GM12878 (cell line): ENCODE measurements around the gene PIRT. TPM values are rescaled to one million over a fixed set of nuclear protein-coding genes. Genes with fewer than 3 reads are reported as not detected.

ENCODE experiments used
- ATAC-seq: fragments of 200-7000 bp; cut with Tn5 transposase; 3 replicates; pipeline ENCODE4 v1.9.1; 2020; ENCODE audit warnings: mild to moderate bottlenecking, moderate library complexity
- BruUV-seq: library from RNA; stranded (reverse); fragments of 400-500 nt; replicated peaks from 2 replicates; lab custom pipeline; 2021; lab: Mats Ljungman, UMichigan
- CTCF ChIA-PET: fragments of 300-600 bp; sonication (Branson Sonifier 250); formaldehyde crosslinking; extraction: SDS; loops from one replicate; lab custom pipeline; 2021; ENCODE audit warnings: inconsistent platforms; lab: Yijun Ruan, JAX
- POLR2A ChIA-PET: fragments of 350-600 bp; formaldehyde crosslinking; extraction: SDS; loops from one replicate; lab custom pipeline; 2021; ENCODE audit warnings: inconsistent platforms; lab: Charles Lee
- RAD21 ChIA-PET: fragments of 300-600 bp; sonication (Branson Sonifier 250); formaldehyde crosslinking; loops from one replicate; lab custom pipeline; 2023; ENCODE audit warnings: antibody characterized with exemption; ENCODE audit not compliant: unreplicated experiment; lab: Charles Lee
- SMC1A ChIA-PET: fragments of 300-600 bp; sonication (Branson Sonifier 250); formaldehyde crosslinking; loops from one replicate; lab custom pipeline; 2023; ENCODE audit not compliant: unreplicated experiment, uncharacterized antibody; lab: Charles Lee
- DNase-seq: peaks from one replicate; pipeline ENCODE4 v3.0.0-alpha.2; 2011; ENCODE audit warnings: low read depth, low spot score
- FAIRE-seq: peaks from 3 replicates; lab custom pipeline; 2011; peaks lifted over from hg19 to GRCh38; lab: Jason Lieb, UNC
- H2AFZ ChIP-seq: 2 replicates; pipeline ENCODE4 v1.6.0; 2011; ENCODE audit warnings: low read depth, low read length, control low read depth; ENCODE audit not compliant: control insufficient read depth
- H3K27ac ChIP-seq: 2 replicates; pipeline ENCODE4 v1.5.1; 2011; ENCODE audit warnings: control low read depth; ENCODE audit not compliant: control insufficient read depth, insufficient read depth
- H3K27me3 ChIP-seq, 2 experiments: replicated peaks in 1 of 2; 2 replicates each; pipeline versions ENCODE4 v1.6.0 to v1.6.1; 2011; ENCODE audit warnings: low read length in 1 of 2; ENCODE audit not compliant: control insufficient read depth in 2 of 2, insufficient read depth in 2 of 2
- H3K36me3 ChIP-seq, 2 experiments: 2 replicates each; pipeline ENCODE4 v1.5.1; 2011; ENCODE audit warnings: low read length in 1 of 2; ENCODE audit not compliant: control insufficient read depth in 2 of 2, insufficient read depth in 2 of 2
- H3K4me1 ChIP-seq: 2 replicates; pipeline ENCODE4 v1.6.1; 2011; ENCODE audit warnings: mild to moderate bottlenecking, low read length, moderate library complexity, mixed read lengths; ENCODE audit not compliant: control insufficient read depth, insufficient read depth
- H3K4me2 ChIP-seq: 2 replicates; pipeline ENCODE4 v1.6.0; 2011; ENCODE audit warnings: control low read depth; ENCODE audit not compliant: control insufficient read depth, insufficient read depth
- H3K4me3 ChIP-seq: fragments of 200-600 bp; sonication (generic); 2 replicates; pipeline ENCODE4 v1.5.1; 2016
- H3K79me2 ChIP-seq: 2 replicates; pipeline ENCODE4 v1.6.0; 2011; ENCODE audit warnings: low read length; ENCODE audit not compliant: control insufficient read depth, insufficient read depth
- H3K9ac ChIP-seq: 2 replicates; pipeline ENCODE4 v1.8.0; 2011; ENCODE audit warnings: low read length, control low read depth, mixed read lengths; ENCODE audit not compliant: control insufficient read depth, insufficient read depth
- H3K9me3 ChIP-seq: replicated peaks from 3 replicates; pipeline ENCODE4 v1.5.1; 2011; ENCODE audit warnings: mild to moderate bottlenecking, low read length; ENCODE audit not compliant: control insufficient read depth, insufficient read depth
- H4K20me1 ChIP-seq: 2 replicates; pipeline ENCODE4 v1.6.0; 2011; ENCODE audit not compliant: control insufficient read depth, insufficient read depth
- POLR2A ChIP-seq: IDR thresholded peaks from 2 replicates; pipeline ENCODE4 v1.6.1; 2011; ENCODE audit warnings: low read depth, mild to moderate bottlenecking, low read length
- RUNX3 ChIP-seq: IDR thresholded peaks from 2 replicates; pipeline ENCODE4 v1.6.1; 2012; ENCODE audit warnings: low read length, inconsistent platforms
- TCF7 ChIP-seq: IDR thresholded peaks from 2 replicates; pipeline ENCODE4 v1.6.1; 2014; ENCODE audit warnings: antibody characterized with exemption, borderline replicate concordance
- WGBS: methylation state at CpG from one replicate; pipeline ENCODE4 v1.1.6; 2016; ENCODE audit warnings: low lambda C conversion rate; ENCODE audit not compliant: insufficient replicate concordance, insufficient coverage; ENCODE audit errors: missing lambda C conversion rate; 5-methylcytosine and 5-hydroxymethylcytosine counted together
- in situ Hi-C: fragments of 300-500 bp; cut with MboI; formaldehyde crosslinking; loops from 9 replicates; pipeline ENCODE4 v1.14.3; 2018; ENCODE audit warnings: mixed read lengths
- intact Hi-C: fragments of 100-400 bp; cut with micrococcal nuclease; formaldehyde crosslinking; loops from one replicate; pipeline ENCODE4 v1.14.2; 2022; ENCODE audit not compliant: unreplicated experiment
- polyA plus RNA-seq, 11 experiments: library from polyadenylated mRNA; depleted of rRNA in 4 of 11; unstranded in 6 of 11; stranded (reverse) in 5 of 11; fragments of >200 nt; fragmentation: Nextera tagmentation in 4 of 11; fragmentation: Illumina TruSeq in 1 of 11; extraction: Ambion mirVana in 4 of 11; extraction: Trizol in 1 of 11; gene quantifications; 1 replicate in 1 of 11; 2 replicates in 10 of 11; pipeline versions ENCODE4 v1.2.1 to v1.2.3, GENCODE V29; 2011 to 2016; ENCODE audit warnings: inconsistent platforms in 2 of 11, missing spikeins in 2 of 11, low read depth in 1 of 11
- total RNA-seq, 4 experiments: library from RNA; depleted of rRNA in 3 of 4; stranded (reverse); fragments of >200 nt in 3 of 4; fragmentation: Illumina TruSeq in 1 of 4; extraction: Trizol in 1 of 4; gene quantifications; 2 replicates each; pipeline versions ENCODE4 v1.2.1 to v1.2.3, GENCODE V29; 2013 to 2021
- TF ChIP-seq, protein P1 (sequence below): fragments of 450-650 bp; IDR thresholded peaks from 2 replicates; pipeline ENCODE4 v1.6.1; 2016; ENCODE audit warnings: mild to moderate bottlenecking

Gene PIRT
- total and polyA plus RNA-seq, 10 of the 15 experiments (the other 5 are each of a cell fraction or from before 2014, with no cell fraction given), result not detected

- Histone ChIP-seq H4K20me1 (no peaks in the 10 kb centered on the region), H3K4me2 (no peak overlapping the region), H3K9me3 (no peaks in the 10 kb centered on the region), H3K79me2 (no peaks in the 10 kb centered on the region), H2AFZ (no peak overlapping the region), H3K36me3 (no peaks in the 10 kb centered on the region), H3K27me3 (0 out of 4 replicates have a peak, but pooled peaks cover 0 to 1% of the 10 kb centered on the region in 2 experiments), H3K27ac (no peak overlapping the region), H3K4me1 (no peaks in the 10 kb centered on the region), H3K9ac (no peak overlapping the region), H3K4me3 (no peak overlapping the region)
- in situ Hi-C loops (no loop called here), intact Hi-C loops (no loop called here)
- CTCF ChIA-PET, result no interaction called here
- FAIRE-seq, result no peak
- 14% methylated on average over 7 of the region's 7 CpGs for WGBS
- no peak for ATAC-seq
- RAD21 ChIA-PET, result no interaction called here
- TF ChIP-seq, protein P1, sequence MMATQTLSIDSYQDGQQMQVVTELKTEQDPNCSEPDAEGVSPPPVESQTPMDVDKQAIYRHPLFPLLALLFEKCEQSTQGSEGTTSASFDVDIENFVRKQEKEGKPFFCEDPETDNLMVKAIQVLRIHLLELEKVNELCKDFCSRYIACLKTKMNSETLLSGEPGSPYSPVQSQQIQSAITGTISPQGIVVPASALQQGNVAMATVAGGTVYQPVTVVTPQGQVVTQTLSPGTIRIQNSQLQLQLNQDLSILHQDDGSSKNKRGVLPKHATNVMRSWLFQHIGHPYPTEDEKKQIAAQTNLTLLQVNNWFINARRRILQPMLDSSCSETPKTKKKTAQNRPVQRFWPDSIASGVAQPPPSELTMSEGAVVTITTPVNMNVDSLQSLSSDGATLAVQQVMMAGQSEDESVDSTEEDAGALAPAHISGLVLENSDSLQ, result no peak
- TF ChIP-seq TCF7 (no peak), POLR2A (no peak)
- POLR2A ChIA-PET, result no interaction called here
- no TSS peak for BruUV-seq
- SMC1A ChIA-PET, result no interaction called here
- no peak for DNase-seq
These were observed 1.7 kb downstream of the PIRT start for GRCh38 chr17:10836145-10836544.

GRCh38 chr17:10831696-10832095, 6.2 kb downstream of the PIRT start:
- ATAC-seq, result no peak
- no peak for FAIRE-seq
- no peak overlapping the region for H3K4me3 ChIP-seq
- H3K9ac ChIP-seq, result no peak overlapping the region
- intact Hi-C loops, result no loop called here
- 36% methylated on average over 5 of the region's 5 CpGs for WGBS
- ChIA-PET CTCF (no interaction called here), POLR2A (no interaction called here), SMC1A (no interaction called here), RAD21 (no interaction called here)
- H4K20me1 ChIP-seq, result no peaks in the 10 kb centered on the region
- no peak overlapping the region for H3K4me2 ChIP-seq
- H3K27me3 ChIP-seq, result no peaks in the 10 kb centered on the region; a peak in 1 of 4 replicates
- no peak overlapping the region for H2AFZ ChIP-seq
- TF ChIP-seq RUNX3, result no peak
- H3K79me2 ChIP-seq, result no peaks in the 10 kb centered on the region
- in situ Hi-C loops, result no loop called here
- no peak overlapping the region for H3K27ac ChIP-seq
- BruUV-seq, result no TSS peak
- H3K36me3 ChIP-seq, result no peaks in the 10 kb centered on the region
- H3K4me1 ChIP-seq, result no peaks in the 10 kb centered on the region
- H3K9me3 ChIP-seq, result no peaks in the 10 kb centered on the region
- no peak for DNase-seq
